ENCODE measurements around the gene NPIPA3. TPM values are rescaled to one million over a fixed set of nuclear protein-coding genes. Genes with fewer than 3 reads are reported as not detected.
"Not testable (repeated sequence)": the region's sequence is repeated elsewhere in the genome, so short reads cannot be mapped to it uniquely, and the experiment has no call there.

NPIPA3 gene
- 1 to 10 TPM; 1.2 to 2.5 TPM for total RNA-seq

GRCh38 chr16:14703156-14704011 lies at the start of gene NPIPA3:
Gene NPIPA3, plus strand, starts transcription at chr16:14703411. Its CDS starts 5,533 bp downstream, at chr16:14708944.
- intact Hi-C loops (cut with DNase I, micrococcal nuclease); H3K4me3 Mint-ChIP-seq; H3K9me3 Mint-ChIP-seq (ENCODE audit: low read depth); CTCF ChIA-PET; H3K27ac Mint-ChIP-seq; H3K36me3 Mint-ChIP-seq (ENCODE audit: low read depth); DNase-seq; H3K4me1 Mint-ChIP-seq; H3K27me3 Mint-ChIP-seq; POLR2A ChIA-PET: not testable (repeated sequence)
- peak; percentile 100 for ATAC-seq

- Mint-ChIP-seq H3K36me3 (ENCODE audit: low read depth) (peaks cover 41% of the 10 kb centered on the region), H3K4me3 (no peak overlapping the region), H3K27ac (peak overlapping the region; percentile 7), H3K4me1 (peaks cover 5% of the 10 kb centered on the region), H3K9me3 (ENCODE audit: low read depth) (no peaks in the 10 kb centered on the region), H3K27me3 (no peaks in the 10 kb centered on the region)
- DNase-seq (peak; percentile 7), ATAC-seq (peak; percentile 44)
- intact Hi-C loops (cut with DNase I, micrococcal nuclease), result no loop called here
- ChIA-PET POLR2A (no interaction called here), CTCF (no interaction called here)
Observed at GRCh38 chr16:14658063-14658462, 45.1 kb upstream of the NPIPA3 start.

GRCh38 chr16:14667347-14668266 lies 35.6 kb upstream of the NPIPA3 start:
- CTCF ChIA-PET, result no interaction called here
- peaks cover 8% of the 10 kb centered on the region for H3K4me1 Mint-ChIP-seq
- peaks cover 50% of the 10 kb centered on the region for H3K36me3 Mint-ChIP-seq (ENCODE audit: low read depth)
- POLR2A ChIA-PET, result no interaction called here
- intact Hi-C loops (cut with DNase I, micrococcal nuclease), result no loop called here
- no peak overlapping the region for H3K27ac Mint-ChIP-seq
- no peaks in the 10 kb centered on the region for H3K9me3 Mint-ChIP-seq (ENCODE audit: low read depth)
- H3K4me3 Mint-ChIP-seq, result no peak overlapping the region
- DNase-seq (no peak), ATAC-seq (no peak)
- H3K27me3 Mint-ChIP-seq, result no peaks in the 10 kb centered on the region

GRCh38 chr16:14668556-14669223 lies 34.5 kb upstream of the NPIPA3 start:
- no peak for ATAC-seq
- Mint-ChIP-seq H3K9me3 (ENCODE audit: low read depth) (no peaks in the 10 kb centered on the region), H3K27me3 (no peaks in the 10 kb centered on the region), H3K4me3 (no peak overlapping the region), H3K36me3 (ENCODE audit: low read depth) (peaks cover 46% of the 10 kb centered on the region), H3K4me1 (peaks cover 9% of the 10 kb centered on the region), H3K27ac (no peak overlapping the region)
- intact Hi-C loops (cut with DNase I, micrococcal nuclease), result no loop called here
- no peak for DNase-seq
- POLR2A ChIA-PET, result no interaction called here
- CTCF ChIA-PET, result no interaction called here

- no peak overlapping the region for H3K27ac Mint-ChIP-seq
- CTCF ChIA-PET, result no interaction called here
- DNase-seq (peak; percentile 10), ATAC-seq (peak; percentile 53)
- peaks cover 37% of the 10 kb centered on the region for H3K36me3 Mint-ChIP-seq (ENCODE audit: low read depth)
- H3K4me3 Mint-ChIP-seq, result no peak overlapping the region
- POLR2A ChIA-PET, result interaction anchor here (0.5 kb wide), 1 partner anchor 26 kb away, joined by 3 read pairs; no protein-coding TSS in a partner anchor
- no peaks in the 10 kb centered on the region for H3K27me3 Mint-ChIP-seq
- H3K9me3 Mint-ChIP-seq (ENCODE audit: low read depth), result no peaks in the 10 kb centered on the region
- H3K4me1 Mint-ChIP-seq, result peaks cover 9% of the 10 kb centered on the region
- intact Hi-C loops (cut with DNase I, micrococcal nuclease), result no loop called here
Observed at GRCh38 chr16:14669776-14670175, 33.4 kb upstream of the NPIPA3 start.

- ChIA-PET POLR2A (no interaction called here), CTCF (no interaction called here)
- peaks cover 20% of the 10 kb centered on the region for H3K36me3 Mint-ChIP-seq (ENCODE audit: low read depth)
- intact Hi-C loops (cut with DNase I, micrococcal nuclease), result no loop called here
- no peak overlapping the region for H3K4me3 Mint-ChIP-seq
- DNase-seq (peak; percentile 9), ATAC-seq (peak; percentile 42)
- H3K27me3 Mint-ChIP-seq, result no peaks in the 10 kb centered on the region
- H3K9me3 Mint-ChIP-seq (ENCODE audit: low read depth), result no peaks in the 10 kb centered on the region
- peak overlapping the region; percentile 55 for H3K27ac Mint-ChIP-seq
- peaks cover 9% of the 10 kb centered on the region for H3K4me1 Mint-ChIP-seq
Observed at GRCh38 chr16:14672403-14672971, 30.7 kb upstream of the NPIPA3 start.

GRCh38 chr16:14676633-14677032 lies 26.6 kb upstream of the NPIPA3 start:
- Mint-ChIP-seq H3K4me3 (no peak overlapping the region), H3K9me3 (ENCODE audit: low read depth) (no peaks in the 10 kb centered on the region), H3K4me1 (peaks cover 9% of the 10 kb centered on the region), H3K27ac (no peak overlapping the region), H3K36me3 (ENCODE audit: low read depth) (peaks cover 2% of the 10 kb centered on the region), H3K27me3 (peaks cover 6% of the 10 kb centered on the region)
- ATAC-seq (no peak), DNase-seq (no peak)
- POLR2A ChIA-PET, result no interaction called here
- intact Hi-C loops (cut with DNase I, micrococcal nuclease), result no loop called here
- CTCF ChIA-PET, result interaction anchor here (0.6 kb wide), 1 partner anchor 23 kb away, joined by 3 read pairs; no protein-coding TSS in a partner anchor

- CTCF ChIA-PET, result no interaction called here
Observed at GRCh38 chr16:14677627-14678026, 25.6 kb upstream of the NPIPA3 start.

GRCh38 chr16:14678748-14679497 lies 24.3 kb upstream of the NPIPA3 start:
- ChIA-PET CTCF (no interaction called here), POLR2A (no interaction called here)
- H3K4me1 Mint-ChIP-seq, result no peaks in the 10 kb centered on the region
- no peak for ATAC-seq
- H3K27me3 Mint-ChIP-seq, result peaks cover 6% of the 10 kb centered on the region
- no peak for DNase-seq
- H3K27ac Mint-ChIP-seq, result no peak overlapping the region
- H3K4me3 Mint-ChIP-seq, result no peak overlapping the region
- intact Hi-C loops (cut with DNase I, micrococcal nuclease), result no loop called here
- H3K36me3 Mint-ChIP-seq (ENCODE audit: low read depth), result no peaks in the 10 kb centered on the region
- H3K9me3 Mint-ChIP-seq (ENCODE audit: low read depth), result no peaks in the 10 kb centered on the region

More at GRCh38 chr16:14677627-14678026, 25.6 kb upstream of the NPIPA3 start:
- no peak for DNase-seq
- no peaks in the 10 kb centered on the region for H3K9me3 Mint-ChIP-seq (ENCODE audit: low read depth)
- no peak for ATAC-seq
- no peak overlapping the region for H3K27ac Mint-ChIP-seq
- peaks cover 6% of the 10 kb centered on the region for H3K27me3 Mint-ChIP-seq
- H3K4me3 Mint-ChIP-seq, result no peak overlapping the region
- intact Hi-C loops (cut with DNase I, micrococcal nuclease), result no loop called here
- no peaks in the 10 kb centered on the region for H3K36me3 Mint-ChIP-seq (ENCODE audit: low read depth)
- H3K4me1 Mint-ChIP-seq, result peaks cover under 1% of the 10 kb centered on the region
- POLR2A ChIA-PET, result no interaction called here

GRCh38 chr16:14680396-14680795 lies 22.8 kb upstream of the NPIPA3 start:
- H3K4me1 Mint-ChIP-seq; DNase-seq; intact Hi-C loops (cut with DNase I, micrococcal nuclease); H3K27me3 Mint-ChIP-seq; CTCF ChIA-PET; H3K36me3 Mint-ChIP-seq (ENCODE audit: low read depth); H3K4me3 Mint-ChIP-seq; ATAC-seq; POLR2A ChIA-PET; H3K9me3 Mint-ChIP-seq (ENCODE audit: low read depth); H3K27ac Mint-ChIP-seq: not testable (repeated sequence)

- no peak overlapping the region for H3K27ac Mint-ChIP-seq
- DNase-seq (no peak), ATAC-seq (no peak)
- ChIA-PET POLR2A (no interaction called here), CTCF (interaction anchor here (1.0 to 1.1 kb wide), 2 partner anchors 37 to 382 kb away, joined by 3 read pairs; no protein-coding TSS in a partner anchor)
- H3K36me3 Mint-ChIP-seq (ENCODE audit: low read depth), result no peaks in the 10 kb centered on the region
- intact Hi-C loops (cut with DNase I, micrococcal nuclease), result no loop called here
- H3K4me1 Mint-ChIP-seq, result no peaks in the 10 kb centered on the region
- no peak overlapping the region for H3K4me3 Mint-ChIP-seq
- peaks cover 6% of the 10 kb centered on the region for H3K27me3 Mint-ChIP-seq
- no peaks in the 10 kb centered on the region for H3K9me3 Mint-ChIP-seq (ENCODE audit: low read depth)
Observed at GRCh38 chr16:14681115-14681514, 22.1 kb upstream of the NPIPA3 start.

Measured in activated CD4-positive, alpha-beta T cell treated with anti-CD3 and anti-CD28 coated beads for 36 hours (primary cell).